Amniotic epithelial cell (primary cell): ENCODE data around the gene GPATCH8.
A peak's percentile ranks its signal among the peaks of the same experiment; 100 is the strongest.
"Not testable (repeated sequence)": the region's sequence is repeated elsewhere in the genome, so short reads cannot be mapped to it uniquely, and the experiment has no call there.

Experiments
- DNase-seq: peaks from one replicate; pipeline ENCODE4 v3.0.0-alpha.2; 2010; ENCODE audit warnings: low read depth

The GPATCH8 gene

GRCh38 chr17:44397479-44398440, 105.4 kb downstream of the GPATCH8 start:
- DNase-seq, result no peak

- DNase-seq, result no peak
Observed at GRCh38 chr17:44396946-44397345, 106.3 kb downstream of the GPATCH8 start.

- DNase-seq, result no peak
Observed at GRCh38 chr17:44394833-44395232, 108.4 kb downstream of the GPATCH8 start.

- not testable (repeated sequence) for DNase-seq
Observed at GRCh38 chr17:44394112-44394511, 109.1 kb downstream of the GPATCH8 start.

GRCh38 chr17:44390250-44390870, 112.8 kb downstream of the GPATCH8 start:
- DNase-seq, result no peak

GRCh38 chr17:44389723-44390202, 113.4 kb downstream of the GPATCH8 start:
- no peak for DNase-seq

GRCh38 chr17:44389281-44389680, 113.9 kb downstream of the GPATCH8 start, which contains the start of gene ITGA2B:
Gene ITGA2B, minus strand, starts transcription at chr17:44389649. Its CDS starts 176 bp downstream, at chr17:44389473.
- DNase-seq, result no peak

GRCh38 chr17:44387804-44388203, 115.4 kb downstream of the GPATCH8 start:
- DNase-seq, result no peak

DNA sequence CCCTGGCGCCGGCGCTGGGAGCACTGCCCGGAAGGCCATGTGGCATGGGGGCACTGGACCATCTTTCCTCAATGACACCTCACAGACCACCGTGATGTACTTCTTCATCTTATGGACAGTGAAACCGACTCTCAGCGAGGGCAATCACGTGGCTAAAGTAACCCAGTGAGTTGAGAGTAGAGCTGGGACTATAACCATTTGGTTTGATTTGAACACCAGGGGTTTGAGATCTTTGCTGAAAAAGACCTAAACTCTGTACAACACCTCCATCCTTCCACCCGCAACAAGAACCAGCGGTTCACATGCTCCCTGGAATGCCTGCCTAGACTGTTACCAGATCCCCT, 117.1 kb downstream of the GPATCH8 start:
- DNase-seq, result no peak

DNA sequence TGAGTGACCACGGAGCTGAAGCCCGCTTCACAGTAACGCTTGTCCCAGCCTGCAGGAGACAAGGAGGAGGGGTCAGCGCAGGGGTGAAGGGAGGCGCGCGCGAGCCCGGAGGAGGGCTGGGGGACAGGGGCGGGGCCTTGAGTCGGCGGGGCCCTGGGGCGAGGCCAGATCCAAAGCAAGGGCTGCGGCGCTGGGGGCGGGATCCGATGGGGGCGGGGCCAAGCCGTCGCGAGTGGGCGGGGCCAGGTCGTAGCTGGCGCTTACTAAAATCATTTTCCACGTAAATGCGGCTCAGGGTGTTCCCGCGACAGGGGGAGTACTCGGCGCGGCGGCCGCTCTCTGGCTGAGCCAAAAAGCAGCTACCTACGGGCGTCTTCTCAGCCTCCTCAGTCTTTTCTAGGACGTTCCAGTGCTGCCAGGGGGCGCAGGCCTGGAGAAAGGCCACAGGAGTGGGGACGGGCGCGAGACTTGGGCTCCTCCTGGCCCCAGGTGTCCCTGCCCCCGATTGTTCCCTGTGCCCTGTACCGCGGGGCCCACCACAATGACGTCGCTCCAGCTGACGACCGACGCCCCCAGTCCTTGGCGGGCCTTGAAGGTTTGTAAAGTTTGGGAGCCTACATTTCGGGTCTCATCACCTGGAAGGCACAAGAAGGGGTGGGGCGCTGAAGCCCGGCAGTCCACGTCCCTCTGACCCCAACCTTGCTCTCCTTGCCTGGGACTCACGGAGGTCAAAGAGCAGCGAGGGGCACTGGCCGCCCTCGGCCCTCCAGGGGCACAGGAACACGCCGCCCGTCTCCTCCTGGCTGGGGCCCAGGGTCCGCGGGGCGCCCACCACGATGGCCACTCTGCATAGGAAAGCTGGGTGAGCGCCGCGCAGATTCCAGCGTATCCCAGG, 117.7 kb downstream of the GPATCH8 start:
- DNase-seq, result peak; percentile 41

DNA sequence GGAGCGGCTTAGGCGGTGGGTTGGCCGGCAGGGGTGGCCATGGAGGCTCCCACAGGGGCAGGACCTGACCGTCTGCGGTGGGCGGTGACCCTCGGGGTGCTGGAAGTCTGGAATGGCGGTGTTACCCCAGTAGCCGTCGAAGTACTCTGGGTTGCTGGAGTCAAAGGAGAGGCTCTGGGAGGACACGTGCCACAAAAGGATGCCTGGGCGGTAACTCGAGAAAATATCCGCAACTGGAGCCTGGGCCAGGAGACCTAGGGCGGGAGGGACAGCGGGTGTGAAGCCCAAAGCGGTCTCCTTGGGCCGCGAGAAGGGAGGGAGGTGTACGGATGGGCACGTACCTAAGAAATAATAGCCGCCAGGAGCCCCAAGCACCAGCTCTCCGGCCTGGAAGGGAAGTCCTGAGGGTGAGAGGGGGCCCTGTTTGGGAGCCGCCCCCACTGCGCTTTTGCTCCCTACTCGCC, 118.4 kb downstream of the GPATCH8 start:
- DNase-seq, result no peak

DNA sequence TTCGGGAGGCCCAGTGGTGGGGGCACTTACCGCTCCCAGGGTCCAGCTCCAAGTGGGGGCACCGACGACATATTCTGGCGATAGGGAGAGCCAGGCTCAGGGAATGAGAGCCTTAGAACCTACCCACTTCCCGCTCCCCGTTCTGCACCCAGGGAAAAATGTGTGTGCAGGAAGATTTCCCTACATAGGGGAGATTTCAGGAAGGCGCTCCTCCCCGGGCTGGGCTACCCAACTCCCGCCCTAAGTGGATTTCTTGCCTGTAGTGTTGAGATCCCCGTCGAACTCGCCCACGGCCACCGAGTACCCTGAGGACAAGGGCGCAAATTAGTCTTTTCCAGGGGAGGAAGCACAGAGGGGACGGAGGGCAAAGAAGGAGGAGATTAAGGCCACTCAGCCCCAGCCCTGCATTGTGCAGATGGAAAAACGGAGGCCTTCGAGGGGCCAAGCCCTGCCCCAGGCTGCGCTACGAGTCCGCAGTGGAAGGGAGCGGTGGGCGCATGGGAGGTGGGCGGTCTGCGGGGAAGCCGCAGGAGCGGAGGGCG, 118.9 kb downstream of the GPATCH8 start:
- no peak for DNase-seq

DNA sequence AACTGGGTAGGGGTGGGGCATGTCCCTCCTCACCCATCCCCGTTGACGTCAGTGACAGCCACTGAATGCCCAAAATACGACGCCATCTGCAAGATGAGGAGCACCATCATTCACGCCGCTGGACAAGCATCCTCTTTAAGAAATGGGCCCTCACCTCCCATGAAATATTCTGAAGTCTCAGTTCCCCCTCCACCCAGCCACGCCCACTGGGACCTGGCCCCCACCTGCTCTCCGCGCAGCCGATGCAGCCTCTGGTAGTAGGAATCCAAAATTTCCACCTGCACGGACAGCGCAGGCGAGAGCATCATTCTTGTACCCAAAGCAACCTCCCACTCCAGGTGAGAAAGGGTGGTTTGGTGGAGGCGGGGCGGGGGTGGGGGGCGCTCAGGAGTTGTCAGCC, 119.3 kb downstream of the GPATCH8 start:
- DNase-seq, result no peak

DNA sequence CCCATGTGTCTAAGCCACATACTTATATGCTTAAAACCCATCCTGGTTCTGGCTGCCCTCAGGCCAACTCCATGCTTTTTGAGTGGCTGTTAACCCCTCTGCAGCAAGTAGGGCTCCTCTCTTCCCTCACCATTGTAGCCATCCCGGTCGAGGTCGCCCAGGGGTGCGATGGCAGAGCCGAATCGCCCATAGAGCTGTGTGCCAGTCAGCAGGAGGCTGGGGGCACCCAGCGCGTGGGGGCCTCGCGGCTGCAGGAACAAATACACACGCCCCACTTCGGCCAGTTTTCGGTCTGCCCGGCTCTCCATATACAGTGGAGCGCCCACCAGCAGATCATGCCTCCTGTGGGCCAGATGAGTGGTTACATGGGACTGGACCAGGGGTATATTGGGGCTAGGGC, 119.8 kb downstream of the GPATCH8 start:
- no peak for DNase-seq

DNA sequence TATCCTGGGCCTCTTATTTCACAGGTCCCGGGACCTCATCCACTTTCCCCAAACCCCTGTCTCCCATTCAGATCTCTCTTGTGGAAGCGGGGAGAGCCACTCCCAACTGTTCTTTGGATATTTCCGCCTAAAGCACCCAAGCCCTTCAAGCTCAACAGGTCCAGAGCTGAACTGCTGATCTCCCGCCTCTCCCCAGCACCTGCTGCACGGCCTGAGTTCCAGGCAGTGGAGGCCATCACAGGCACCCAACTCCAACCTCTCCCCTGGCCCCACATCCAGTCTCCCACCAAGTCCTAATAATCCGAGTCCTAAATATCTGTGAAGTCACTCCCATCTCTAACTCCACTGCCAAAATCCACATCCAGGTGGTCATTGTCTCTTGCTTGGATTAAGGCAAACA, 120.3 kb downstream of the GPATCH8 start:
- no peak for DNase-seq

GRCh38 chr17:44381810-44382305, 121.3 kb downstream of the GPATCH8 start:
- DNase-seq, result no peak

DNA sequence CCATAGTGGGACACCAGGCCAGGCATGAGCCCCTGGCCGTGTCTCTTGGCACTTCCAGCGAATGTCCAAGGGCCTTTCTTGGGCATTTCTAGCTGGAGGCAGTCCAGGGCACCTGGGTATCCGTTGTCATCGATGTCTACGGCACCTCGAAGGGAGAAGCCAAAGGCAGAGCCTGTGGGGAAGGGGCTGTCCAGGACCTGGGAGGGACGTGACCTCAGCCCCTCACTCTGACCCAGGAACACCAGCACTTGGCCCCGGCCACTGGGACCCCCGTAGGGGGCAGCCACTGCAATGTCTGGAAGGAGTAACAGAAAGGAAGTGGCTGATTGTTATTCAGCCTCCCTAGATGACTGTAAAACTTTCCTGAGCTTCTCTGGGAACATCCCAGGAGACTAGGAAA, 122.4 kb downstream of the GPATCH8 start:
- DNase-seq, result no peak

GRCh38 chr17:44379887-44380286, 123.3 kb downstream of the GPATCH8 start:
- no peak for DNase-seq

- DNase-seq, result no peak
Observed at GRCh38 chr17:44378171-44378705, 125.0 kb downstream of the GPATCH8 start.

DNA sequence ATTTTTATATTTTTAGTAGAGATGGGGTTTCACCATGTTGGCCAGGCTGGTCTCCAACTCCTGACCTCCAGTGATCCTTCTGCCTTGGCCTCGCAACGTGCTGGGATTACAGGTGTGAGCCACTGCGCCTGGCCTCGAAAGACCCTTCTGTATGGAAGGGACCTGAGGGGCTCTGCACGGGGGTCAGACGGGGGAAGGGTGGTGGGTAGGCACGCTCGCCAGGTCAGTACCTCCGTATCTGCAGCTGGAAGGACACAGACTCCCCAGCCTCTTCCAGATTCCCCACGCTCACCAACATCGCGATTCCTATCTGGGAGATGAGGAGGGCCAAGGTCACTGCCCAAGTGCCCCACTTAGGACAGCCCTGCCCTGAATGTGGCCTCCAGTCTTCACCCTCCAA, 126.4 kb downstream of the GPATCH8 start:
- DNase-seq, result no peak

- no peak for DNase-seq
Observed at GRCh38 chr17:44376124-44376523, 127.1 kb downstream of the GPATCH8 start.
